ENCODE results near the gene CREBZF.

CREBZF gene

GRCh38 chr11:85664615-85665481 is at the start of gene CREBZF:
TSS of gene CREBZF (minus strand) at chr11:85665129. CDS start at chr11:85664875, 254 bp downstream.
- peaks cover 14% of the 10 kb centered on the region for H3K4me1 ChIP-seq (ENCODE audit: control insufficient read depth, insufficient read depth, low read length)
- no peaks in the 10 kb centered on the region for H3K27me3 ChIP-seq (ENCODE audit: control insufficient read depth, insufficient read depth, low read length)
- peaks cover 37% of the 10 kb centered on the region for H3K36me3 ChIP-seq (ENCODE audit: control insufficient read depth, insufficient read depth, low read length)
- peak within 1 kb of the TSS; percentile 98 for H3K27ac ChIP-seq (ENCODE audit: low read depth, low read length)
- peak within 1 kb of the TSS; percentile 93 for H3K4me3 ChIP-seq (ENCODE audit: low read depth, low read length)
- H3K9me3 ChIP-seq (ENCODE audit: control insufficient read depth, insufficient read depth, low read depth, low read length): no peaks in the 10 kb centered on the region
- H3K9ac ChIP-seq (ENCODE audit: low read length): peak within 1 kb of the TSS; percentile 94

- H3K4me3 ChIP-seq (ENCODE audit: low read depth, low read length): no peak overlapping the region
- H3K27ac ChIP-seq (ENCODE audit: low read depth, low read length): no peak overlapping the region
- H3K4me1 ChIP-seq (ENCODE audit: control insufficient read depth, insufficient read depth, low read length): peaks cover 10% of the 10 kb centered on the region
- H3K27me3 ChIP-seq (ENCODE audit: control insufficient read depth, insufficient read depth, low read length): no peaks in the 10 kb centered on the region
- H3K9me3 ChIP-seq (ENCODE audit: control insufficient read depth, insufficient read depth, low read depth, low read length): no peaks in the 10 kb centered on the region
- no peak overlapping the region for H3K9ac ChIP-seq (ENCODE audit: low read length)
- H3K36me3 ChIP-seq (ENCODE audit: control insufficient read depth, insufficient read depth, low read length): no peaks in the 10 kb centered on the region
Measured at GRCh38 chr11:85712953-85713352, 48.0 kb upstream of the CREBZF start.

GRCh38 chr11:85710917-85711316 is 46.0 kb upstream of the CREBZF start:
- Histone ChIP-seq H3K27ac (ENCODE audit: low read depth, low read length) (no peak overlapping the region), H3K9ac (ENCODE audit: low read length) (no peak overlapping the region), H3K4me3 (ENCODE audit: low read depth, low read length) (no peak overlapping the region), H3K4me1 (ENCODE audit: control insufficient read depth, insufficient read depth, low read length) (no peaks in the 10 kb centered on the region), H3K9me3 (ENCODE audit: control insufficient read depth, insufficient read depth, low read depth, low read length) (no peaks in the 10 kb centered on the region), H3K27me3 (ENCODE audit: control insufficient read depth, insufficient read depth, low read length) (no peaks in the 10 kb centered on the region), H3K36me3 (ENCODE audit: control insufficient read depth, insufficient read depth, low read length) (no peaks in the 10 kb centered on the region)

GRCh38 chr11:85709941-85710702 is 45.2 kb upstream of the CREBZF start:
- H3K36me3 ChIP-seq (ENCODE audit: control insufficient read depth, insufficient read depth, low read length): no peaks in the 10 kb centered on the region
- H3K9me3 ChIP-seq (ENCODE audit: control insufficient read depth, insufficient read depth, low read depth, low read length): no peaks in the 10 kb centered on the region
- H3K9ac ChIP-seq (ENCODE audit: low read length): no peak overlapping the region
- H3K27me3 ChIP-seq (ENCODE audit: control insufficient read depth, insufficient read depth, low read length): no peaks in the 10 kb centered on the region
- H3K4me3 ChIP-seq (ENCODE audit: low read depth, low read length): no peak overlapping the region
- no peak overlapping the region for H3K27ac ChIP-seq (ENCODE audit: low read depth, low read length)
- no peaks in the 10 kb centered on the region for H3K4me1 ChIP-seq (ENCODE audit: control insufficient read depth, insufficient read depth, low read length)

- no peaks in the 10 kb centered on the region for H3K36me3 ChIP-seq (ENCODE audit: control insufficient read depth, insufficient read depth, low read length)
- H3K27me3 ChIP-seq (ENCODE audit: control insufficient read depth, insufficient read depth, low read length): no peaks in the 10 kb centered on the region
- no peak overlapping the region for H3K27ac ChIP-seq (ENCODE audit: low read depth, low read length)
Measured at GRCh38 chr11:85705800-85706199, 40.9 kb upstream of the CREBZF start.

DNA sequence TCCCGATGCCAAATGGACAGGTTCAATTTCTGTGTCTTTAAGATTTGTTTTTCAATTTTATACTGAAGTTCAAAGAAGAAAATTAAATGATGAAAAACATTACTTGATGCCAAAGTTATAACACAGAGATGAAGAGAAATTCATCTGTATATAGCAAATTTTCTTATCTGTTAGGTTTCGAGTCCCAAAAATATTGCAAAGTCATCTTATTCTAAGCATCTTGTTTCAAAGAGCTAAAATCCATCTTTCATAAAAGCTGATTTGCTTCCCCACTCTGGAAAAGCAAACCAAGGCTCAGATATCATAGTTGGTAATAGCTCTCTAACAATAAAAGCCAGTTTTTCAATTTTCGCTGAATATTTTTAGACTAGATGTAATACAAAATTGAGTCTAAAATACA is 40.0 kb upstream of the CREBZF start:
- no peaks in the 10 kb centered on the region for H3K9me3 ChIP-seq (ENCODE audit: control insufficient read depth, insufficient read depth, low read depth, low read length)
- H3K9ac ChIP-seq (ENCODE audit: low read length): no peak overlapping the region
- no peaks in the 10 kb centered on the region for H3K4me1 ChIP-seq (ENCODE audit: control insufficient read depth, insufficient read depth, low read length)
- H3K27me3 ChIP-seq (ENCODE audit: control insufficient read depth, insufficient read depth, low read length): no peaks in the 10 kb centered on the region
- H3K27ac ChIP-seq (ENCODE audit: low read depth, low read length): no peak overlapping the region
- H3K4me3 ChIP-seq (ENCODE audit: low read depth, low read length): no peak overlapping the region
- no peaks in the 10 kb centered on the region for H3K36me3 ChIP-seq (ENCODE audit: control insufficient read depth, insufficient read depth, low read length)

More at GRCh38 chr11:85705800-85706199, 40.9 kb upstream of the CREBZF start:
- no peaks in the 10 kb centered on the region for H3K4me1 ChIP-seq (ENCODE audit: control insufficient read depth, insufficient read depth, low read length)
- H3K9me3 ChIP-seq (ENCODE audit: control insufficient read depth, insufficient read depth, low read depth, low read length): no peaks in the 10 kb centered on the region
- no peak overlapping the region for H3K9ac ChIP-seq (ENCODE audit: low read length)
- H3K4me3 ChIP-seq (ENCODE audit: low read depth, low read length): no peak overlapping the region

DNA sequence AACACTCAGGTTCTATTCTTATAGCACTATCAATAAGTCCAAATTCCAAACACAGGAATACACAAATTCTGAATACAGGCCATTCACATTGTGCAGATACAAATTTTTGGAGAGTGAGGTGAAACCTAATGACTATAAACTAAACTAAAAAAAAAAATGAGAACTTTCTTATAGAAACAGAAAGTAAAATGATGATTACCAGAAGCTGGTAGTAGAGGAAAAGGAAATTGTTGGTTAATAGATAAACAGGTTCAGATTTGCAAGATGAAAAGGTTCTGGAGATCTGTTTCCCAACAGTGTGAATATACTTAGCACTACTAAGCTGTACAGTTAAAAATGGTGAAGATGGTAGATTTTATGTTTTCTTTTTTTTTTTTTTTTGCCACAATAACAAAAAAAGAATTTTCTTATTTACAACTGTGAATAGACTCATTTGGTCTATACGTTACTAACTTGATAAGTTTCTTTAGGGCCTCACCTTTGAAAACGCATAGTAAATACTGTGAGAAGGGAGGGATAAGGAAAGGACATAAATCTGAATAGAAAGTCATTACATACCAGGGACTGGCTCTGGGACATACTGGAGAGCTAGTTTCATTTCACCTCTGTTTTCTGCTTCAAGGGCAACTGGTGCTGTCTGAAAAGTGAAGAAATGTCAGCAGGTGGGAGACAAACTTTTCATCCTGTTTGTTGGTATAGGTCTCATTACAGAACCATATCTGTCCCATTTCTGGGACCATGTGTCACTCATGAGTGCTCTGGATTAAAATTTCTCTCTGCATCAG is 35.2 kb upstream of the CREBZF start:
- Histone ChIP-seq H3K27me3 (ENCODE audit: control insufficient read depth, insufficient read depth, low read length) (no peaks in the 10 kb centered on the region), H3K36me3 (ENCODE audit: control insufficient read depth, insufficient read depth, low read length) (no peaks in the 10 kb centered on the region), H3K4me3 (ENCODE audit: low read depth, low read length) (no peak overlapping the region), H3K4me1 (ENCODE audit: control insufficient read depth, insufficient read depth, low read length) (no peaks in the 10 kb centered on the region), H3K27ac (ENCODE audit: low read depth, low read length) (no peak overlapping the region), H3K9ac (ENCODE audit: low read length) (no peak overlapping the region), H3K9me3 (ENCODE audit: control insufficient read depth, insufficient read depth, low read depth, low read length) (no peaks in the 10 kb centered on the region)

DNA sequence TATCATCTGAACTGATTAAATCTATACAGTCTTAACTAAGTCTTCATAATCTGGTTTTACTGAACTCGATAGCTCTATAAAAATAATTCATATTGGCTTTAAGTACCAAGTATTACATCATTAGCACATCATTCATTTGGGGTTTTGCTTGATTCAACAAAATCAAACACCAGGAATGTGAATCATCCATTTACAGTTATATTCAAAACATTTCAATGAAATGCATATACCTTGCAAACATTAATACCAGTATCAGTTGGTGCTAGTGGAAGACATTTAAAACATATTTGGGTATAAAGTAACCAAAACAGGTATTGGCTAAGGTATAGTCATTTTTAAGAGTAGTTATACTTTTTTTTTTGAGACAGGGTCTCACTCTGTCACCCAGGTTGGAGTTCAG is 33.3 kb upstream of the CREBZF start:
- H3K4me3 ChIP-seq (ENCODE audit: low read depth, low read length): no peak overlapping the region
- no peaks in the 10 kb centered on the region for H3K4me1 ChIP-seq (ENCODE audit: control insufficient read depth, insufficient read depth, low read length)
- H3K27ac ChIP-seq (ENCODE audit: low read depth, low read length): no peak overlapping the region
- no peak overlapping the region for H3K9ac ChIP-seq (ENCODE audit: low read length)
- H3K27me3 ChIP-seq (ENCODE audit: control insufficient read depth, insufficient read depth, low read length): no peaks in the 10 kb centered on the region
- no peaks in the 10 kb centered on the region for H3K36me3 ChIP-seq (ENCODE audit: control insufficient read depth, insufficient read depth, low read length)
- no peaks in the 10 kb centered on the region for H3K9me3 ChIP-seq (ENCODE audit: control insufficient read depth, insufficient read depth, low read depth, low read length)

DNA sequence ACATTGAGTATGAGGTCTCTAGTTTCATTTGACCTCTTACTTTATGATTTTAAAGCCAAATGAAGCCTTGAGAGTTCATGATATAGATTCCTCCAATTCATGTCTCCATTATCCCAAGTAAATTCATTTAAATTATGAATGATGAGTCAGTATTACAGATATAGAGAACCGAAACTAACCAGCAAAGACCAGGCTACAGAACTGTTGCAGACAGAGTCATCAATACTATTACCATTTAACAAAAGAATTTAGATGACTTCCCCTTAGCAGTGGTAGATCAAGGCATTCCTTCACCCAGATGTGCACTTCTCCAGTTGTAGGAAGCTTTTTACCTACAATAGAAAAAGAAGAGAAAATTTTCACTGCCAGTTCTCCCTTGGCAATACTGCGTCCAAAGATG is 32.8 kb upstream of the CREBZF start:
- no peak overlapping the region for H3K9ac ChIP-seq (ENCODE audit: low read length)
- no peaks in the 10 kb centered on the region for H3K36me3 ChIP-seq (ENCODE audit: control insufficient read depth, insufficient read depth, low read length)
- no peak overlapping the region for H3K4me3 ChIP-seq (ENCODE audit: low read depth, low read length)
- H3K9me3 ChIP-seq (ENCODE audit: control insufficient read depth, insufficient read depth, low read depth, low read length): no peaks in the 10 kb centered on the region
- H3K27ac ChIP-seq (ENCODE audit: low read depth, low read length): no peak overlapping the region
- no peaks in the 10 kb centered on the region for H3K4me1 ChIP-seq (ENCODE audit: control insufficient read depth, insufficient read depth, low read length)
- no peaks in the 10 kb centered on the region for H3K27me3 ChIP-seq (ENCODE audit: control insufficient read depth, insufficient read depth, low read length)

DNA sequence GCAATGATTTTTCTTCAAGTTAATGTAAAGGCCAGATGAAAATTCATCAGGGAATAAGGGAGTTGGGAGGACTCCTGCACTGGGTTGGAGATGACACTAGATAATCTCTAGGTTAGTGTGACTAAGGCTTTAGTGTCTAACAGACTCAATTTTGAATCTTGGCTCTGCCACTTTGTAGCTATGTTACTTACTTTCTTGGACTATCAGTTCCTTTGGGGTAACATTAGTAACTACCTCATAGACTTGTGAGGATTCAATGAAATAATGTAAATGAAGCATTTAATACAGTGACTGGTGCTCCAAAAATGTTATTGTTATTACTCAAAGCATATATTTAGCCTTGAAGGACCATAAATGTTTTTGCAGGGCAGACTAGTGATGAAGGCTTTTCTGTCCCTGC is 30.6 kb upstream of the CREBZF start:
- H3K9me3 ChIP-seq (ENCODE audit: control insufficient read depth, insufficient read depth, low read depth, low read length): no peaks in the 10 kb centered on the region
- no peaks in the 10 kb centered on the region for H3K27me3 ChIP-seq (ENCODE audit: control insufficient read depth, insufficient read depth, low read length)
- no peaks in the 10 kb centered on the region for H3K4me1 ChIP-seq (ENCODE audit: control insufficient read depth, insufficient read depth, low read length)
- H3K36me3 ChIP-seq (ENCODE audit: control insufficient read depth, insufficient read depth, low read length): no peaks in the 10 kb centered on the region
- H3K4me3 ChIP-seq (ENCODE audit: low read depth, low read length): no peak overlapping the region
- no peak overlapping the region for H3K27ac ChIP-seq (ENCODE audit: low read depth, low read length)
- no peak overlapping the region for H3K9ac ChIP-seq (ENCODE audit: low read length)

Data from HUES6 (cell line).